ENCODE results near the gene GALT.
"Not testable (repeated sequence)": the region's sequence is repeated elsewhere in the genome, so short reads cannot be mapped to it uniquely, and the experiment has no call there.

GALT gene

DNA sequence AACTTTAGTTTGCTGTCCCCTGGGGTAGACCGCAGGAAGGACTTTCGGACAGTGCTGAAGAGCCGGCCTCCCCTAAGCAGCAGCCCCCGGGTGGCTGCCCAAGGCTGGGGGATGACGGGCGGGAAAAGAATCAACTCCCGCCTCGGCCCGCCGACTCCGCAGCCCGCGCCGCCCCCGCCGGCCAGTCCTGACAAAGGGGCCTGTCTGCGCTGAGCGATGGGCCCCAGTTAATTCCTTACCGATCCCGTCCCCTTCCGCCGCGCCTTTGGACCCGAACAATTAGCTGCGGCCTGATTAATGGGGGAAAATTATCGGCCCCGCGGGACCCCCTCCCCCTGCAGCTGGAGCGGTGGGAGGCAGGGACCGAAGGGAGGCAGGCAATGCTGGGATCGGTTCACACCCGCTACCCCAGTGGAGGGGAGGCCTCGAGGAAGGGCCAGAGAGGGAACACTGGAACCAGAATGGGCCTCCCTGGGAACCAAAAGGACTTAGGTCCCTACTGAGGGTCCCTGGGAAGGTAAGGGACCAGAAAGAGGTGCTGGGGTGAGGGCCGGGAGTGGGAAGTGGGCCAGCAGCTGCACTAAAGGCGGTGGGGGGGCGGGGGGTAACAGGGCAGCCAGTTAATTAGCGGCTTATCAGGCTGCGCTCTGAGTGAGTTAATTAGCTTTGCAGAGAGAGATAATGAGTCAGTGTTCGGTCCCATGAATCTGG, 21.8 kb upstream of the GALT start:
- in situ Hi-C loops (cut with MboI; ENCODE audit: low pct_unique_long_range_greater_than_20kb, low sequenced_read_pairs): no loop called here
- no peak for DNase-seq

DNA sequence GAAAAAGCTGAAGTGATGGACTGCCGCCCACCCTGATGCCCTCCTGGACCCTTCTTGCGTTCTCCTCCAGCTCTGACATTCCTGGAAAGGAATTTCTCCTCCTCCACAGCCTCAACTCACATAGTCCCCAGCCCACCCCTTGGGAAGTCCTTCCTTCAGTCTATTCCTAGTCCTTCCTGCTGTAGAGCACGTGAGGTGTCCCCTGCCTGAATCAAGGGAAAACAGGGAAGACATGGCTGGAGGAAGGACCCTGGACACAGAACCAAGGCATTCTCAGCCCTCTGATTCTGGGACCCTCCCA, 21.3 kb upstream of the GALT start:
- in situ Hi-C loops (cut with MboI; ENCODE audit: low pct_unique_long_range_greater_than_20kb, low sequenced_read_pairs): no loop called here
- DNase-seq: no peak

DNA sequence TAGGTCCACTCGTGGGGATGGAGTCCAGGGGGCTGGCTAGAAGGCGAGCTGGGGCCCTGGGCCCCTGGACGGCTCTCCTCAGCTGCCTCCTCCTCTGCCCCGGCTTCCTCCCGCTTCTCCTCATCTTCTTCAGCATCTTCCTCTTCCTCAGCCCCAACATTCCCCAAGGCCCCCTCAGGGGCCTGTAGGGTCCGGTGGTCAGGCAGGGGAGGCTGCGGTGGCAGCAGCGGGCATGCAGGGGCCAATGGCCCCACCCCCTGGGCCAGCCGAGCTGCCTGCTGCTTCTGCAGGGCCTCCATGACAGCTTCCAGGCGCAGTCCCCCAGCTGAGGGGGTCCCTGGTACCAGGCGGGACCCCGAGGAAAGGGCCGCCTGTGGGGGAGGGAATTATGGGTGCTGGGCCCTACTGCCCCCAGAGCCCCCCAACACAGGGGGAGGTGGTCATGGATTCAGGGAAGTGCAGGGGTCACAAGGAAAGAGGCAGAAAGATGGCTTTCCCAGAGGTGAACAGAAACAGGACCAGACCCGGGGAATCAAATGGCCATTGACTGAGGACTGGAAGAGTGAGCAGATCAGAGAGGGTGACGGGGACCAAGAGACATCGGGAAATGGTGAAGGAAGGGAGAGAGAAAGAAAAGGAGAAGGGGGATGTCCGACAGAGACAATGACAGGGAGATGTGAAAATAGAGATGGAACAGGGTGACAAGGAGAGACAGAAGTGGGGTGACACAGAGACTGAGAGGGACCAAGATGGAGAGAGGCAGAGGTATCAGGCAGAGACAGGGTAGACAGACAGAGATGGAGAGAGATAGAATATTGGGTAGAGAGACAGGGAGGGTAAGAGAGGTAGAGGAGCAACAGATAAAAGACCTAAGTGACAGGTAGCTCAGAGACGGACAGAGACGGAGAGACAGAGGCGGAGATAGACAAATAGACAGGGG, 18.5 kb upstream of the GALT start:
- in situ Hi-C loops (cut with MboI; ENCODE audit: low pct_unique_long_range_greater_than_20kb, low sequenced_read_pairs): no loop called here
- DNase-seq: no peak

GRCh38 chr9:34628656-34629490, 17.6 kb upstream of the GALT start, which contains the start of gene ARID3C:
ARID3C (minus strand) TSS chr9:34629066; CDS start chr9:34628014, 1,052 bp downstream.
- in situ Hi-C loops (cut with MboI; ENCODE audit: low pct_unique_long_range_greater_than_20kb, low sequenced_read_pairs): no loop called here

GRCh38 chr9:34629491-34629808, 17.0 kb upstream of the GALT start:
- DNase-seq: no peak
- in situ Hi-C loops (cut with MboI; ENCODE audit: low pct_unique_long_range_greater_than_20kb, low sequenced_read_pairs): no loop called here

More at GRCh38 chr9:34628656-34629490, 17.6 kb upstream of the GALT start, which contains the start of gene ARID3C:
- no peak for DNase-seq

- in situ Hi-C loops (cut with MboI; ENCODE audit: low pct_unique_long_range_greater_than_20kb, low sequenced_read_pairs): no loop called here
- DNase-seq: no peak
These were observed 15.9 kb upstream of the GALT start for GRCh38 chr9:34630402-34631154.

DNA sequence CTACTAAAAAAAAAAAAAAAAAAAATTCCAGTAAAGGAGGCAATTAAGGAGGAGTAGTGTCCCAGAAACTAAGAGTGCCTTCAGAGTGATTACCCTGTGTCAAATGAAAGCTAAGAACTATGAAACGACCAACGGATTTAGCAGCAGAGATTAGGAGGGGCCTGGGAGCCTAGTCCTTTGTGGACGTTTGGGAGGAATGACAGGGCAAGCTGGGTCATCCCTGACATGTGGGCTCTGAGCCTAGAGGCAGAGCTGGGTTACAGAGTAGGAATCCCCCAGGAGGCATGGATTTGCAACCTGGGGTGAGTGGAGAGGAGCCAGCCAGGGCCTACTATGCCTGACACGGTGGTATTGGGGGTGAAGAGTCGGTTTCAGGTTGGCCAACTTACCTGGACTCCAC, 13.3 kb upstream of the GALT start:
- no peak for DNase-seq
- in situ Hi-C loops (cut with MboI; ENCODE audit: low pct_unique_long_range_greater_than_20kb, low sequenced_read_pairs): no loop called here

DNA sequence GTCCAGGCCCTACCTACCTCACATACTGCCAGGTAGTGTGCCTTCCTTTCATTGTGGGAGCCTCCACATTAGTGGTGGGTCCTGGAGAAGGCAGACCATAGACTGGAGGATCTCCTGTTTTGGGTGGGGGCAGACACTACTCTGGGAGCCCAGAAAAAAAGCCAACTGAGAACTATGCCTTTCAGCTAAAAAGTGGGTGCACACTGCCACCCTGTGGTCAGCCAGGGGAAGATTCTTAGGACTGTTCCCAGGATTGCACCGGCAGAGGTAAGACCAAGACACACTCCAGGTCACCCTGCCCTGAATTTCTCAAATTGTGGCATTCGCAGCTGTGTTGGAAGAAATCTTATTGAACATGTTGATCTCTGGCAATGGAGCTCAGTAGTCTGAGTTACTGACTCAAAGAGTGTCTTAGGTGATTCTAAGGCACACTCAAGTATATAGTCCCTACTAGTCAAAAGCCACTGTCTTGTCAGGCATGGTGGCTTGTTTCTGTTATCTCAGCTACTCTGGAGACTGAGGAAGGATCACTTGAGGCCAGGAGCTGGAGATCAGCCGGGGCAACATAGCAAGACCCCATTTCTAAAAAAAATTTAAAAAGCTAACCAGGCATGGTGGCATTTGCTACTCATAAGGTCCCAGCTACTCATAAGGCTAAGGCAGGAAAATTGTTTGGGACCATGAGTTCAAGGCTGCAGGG, 12.5 kb upstream of the GALT start:
- in situ Hi-C loops (cut with MboI; ENCODE audit: low pct_unique_long_range_greater_than_20kb, low sequenced_read_pairs): no loop called here
- DNase-seq: peak; percentile 82

GRCh38 chr9:34634551-34635248, 11.8 kb upstream of the GALT start:
- no peak for DNase-seq
- in situ Hi-C loops (cut with MboI; ENCODE audit: low pct_unique_long_range_greater_than_20kb, low sequenced_read_pairs): no loop called here

GRCh38 chr9:34635556-34635955, 10.9 kb upstream of the GALT start:
- in situ Hi-C loops (cut with MboI; ENCODE audit: low pct_unique_long_range_greater_than_20kb, low sequenced_read_pairs): no loop called here
- no peak for DNase-seq

DNA sequence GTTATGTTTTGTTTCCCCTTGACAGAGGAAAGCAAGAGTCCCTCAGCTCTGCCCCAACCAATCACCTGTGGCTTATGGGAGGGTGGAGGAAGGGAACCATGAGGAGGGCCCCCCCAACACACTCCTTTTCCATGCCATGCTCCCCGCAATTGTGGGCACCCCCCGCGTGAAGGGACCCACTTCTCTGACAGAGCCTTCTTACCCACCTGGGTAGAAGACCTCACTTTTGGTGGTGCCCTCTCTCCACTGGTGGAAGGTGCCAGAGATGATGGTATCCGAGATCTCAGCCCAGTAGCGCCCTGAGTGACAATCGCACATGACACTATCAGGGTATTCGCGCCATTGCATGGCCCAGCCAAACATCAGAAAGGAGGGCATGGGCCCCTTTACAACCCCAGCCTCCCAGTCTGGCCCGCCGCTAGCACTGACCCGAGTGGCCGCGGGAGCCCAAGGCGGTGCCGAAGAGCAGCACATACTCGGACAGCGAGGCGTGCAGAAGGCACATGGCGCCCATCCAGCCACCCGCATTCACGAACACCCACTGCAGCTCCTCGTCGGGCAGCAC, 9.6 kb upstream of the GALT start:
- DNase-seq: no peak

GRCh38 chr9:34637356-34638137, 8.9 kb upstream of the GALT start, which contains the start of gene SIGMAR1:
SIGMAR1 (minus strand) TSS chr9:34637787; CDS start chr9:34637697, 90 bp downstream.
- in situ Hi-C loops (cut with MboI; ENCODE audit: low pct_unique_long_range_greater_than_20kb, low sequenced_read_pairs): no loop called here
- peak; percentile 94 for DNase-seq

More for the DNA sequence above, 9.6 kb upstream of the GALT start:
- in situ Hi-C loops (cut with MboI; ENCODE audit: low pct_unique_long_range_greater_than_20kb, low sequenced_read_pairs): no loop called here

GRCh38 chr9:34638138-34638445, 8.4 kb upstream of the GALT start:
- in situ Hi-C loops (cut with MboI; ENCODE audit: low pct_unique_long_range_greater_than_20kb, low sequenced_read_pairs): no loop called here
- DNase-seq: no peak

- in situ Hi-C loops (cut with MboI; ENCODE audit: low pct_unique_long_range_greater_than_20kb, low sequenced_read_pairs); DNase-seq: not testable (repeated sequence)
These were observed 7.2 kb upstream of the GALT start for GRCh38 chr9:34639322-34639721.

- no peak for DNase-seq
- in situ Hi-C loops (cut with MboI; ENCODE audit: low pct_unique_long_range_greater_than_20kb, low sequenced_read_pairs): no loop called here
These were observed 3.8 kb upstream of the GALT start for GRCh38 chr9:34642679-34643078.

DNA sequence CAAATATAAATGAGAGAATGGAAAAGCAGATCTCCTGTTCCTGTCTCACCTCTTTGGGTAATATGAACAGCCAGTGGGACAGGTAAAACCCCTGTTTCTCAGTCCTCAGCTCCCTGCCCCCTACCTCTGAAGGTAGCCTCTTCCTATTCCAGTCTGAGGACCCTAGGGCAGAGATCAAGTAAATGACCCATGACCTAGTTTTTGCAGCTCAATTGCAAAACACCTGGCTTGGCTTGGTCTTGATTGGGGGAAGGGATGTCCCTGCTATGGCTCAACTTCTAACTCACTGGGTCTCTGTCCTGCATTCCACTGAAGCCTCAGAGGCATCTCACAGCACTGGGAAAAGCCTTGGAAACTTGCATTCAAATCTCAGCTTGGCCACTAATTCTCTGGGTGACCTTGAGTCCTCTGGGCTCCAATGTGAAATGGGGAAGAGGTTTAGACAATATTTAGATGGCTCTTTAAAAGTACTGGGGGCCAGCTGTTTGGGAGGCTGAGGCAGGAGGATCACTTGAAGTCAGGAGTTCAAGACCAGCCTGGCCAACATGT, 1.6 kb upstream of the GALT start:
- DNase-seq: no peak

DNA sequence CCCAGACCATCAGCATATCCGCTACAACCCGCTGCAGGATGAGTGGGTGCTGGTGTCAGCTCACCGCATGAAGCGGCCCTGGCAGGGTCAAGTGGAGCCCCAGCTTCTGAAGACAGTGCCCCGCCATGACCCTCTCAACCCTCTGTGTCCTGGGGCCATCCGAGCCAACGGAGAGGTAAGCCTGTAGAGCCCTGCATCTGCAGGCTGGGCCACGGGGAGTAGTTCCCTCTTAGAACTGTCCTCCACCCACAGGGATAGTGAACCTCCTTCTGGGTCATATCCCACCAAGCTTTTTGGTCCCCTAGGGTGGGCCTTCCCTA, 569 bp downstream of the GALT start:
- in situ Hi-C loops (cut with MboI; ENCODE audit: low pct_unique_long_range_greater_than_20kb, low sequenced_read_pairs): no loop called here
- no peak for DNase-seq

More for the DNA sequence above, 1.6 kb upstream of the GALT start:
- in situ Hi-C loops (cut with MboI; ENCODE audit: low pct_unique_long_range_greater_than_20kb, low sequenced_read_pairs): no loop called here

Data from KBM-7 (cell line).